ENCODE data around the gene ABCC9. TPM values are rescaled to one million over a fixed set of nuclear protein-coding genes. Genes with fewer than 3 reads are reported as not detected.

ABCC9 gene
- total RNA-seq, 1 donor from 2014 or later = 3.0 TPM

GRCh38 chr12:21865846-21866245 lies 75.4 kb downstream of the ABCC9 start:
- ATAC-seq = no peak

DNA sequence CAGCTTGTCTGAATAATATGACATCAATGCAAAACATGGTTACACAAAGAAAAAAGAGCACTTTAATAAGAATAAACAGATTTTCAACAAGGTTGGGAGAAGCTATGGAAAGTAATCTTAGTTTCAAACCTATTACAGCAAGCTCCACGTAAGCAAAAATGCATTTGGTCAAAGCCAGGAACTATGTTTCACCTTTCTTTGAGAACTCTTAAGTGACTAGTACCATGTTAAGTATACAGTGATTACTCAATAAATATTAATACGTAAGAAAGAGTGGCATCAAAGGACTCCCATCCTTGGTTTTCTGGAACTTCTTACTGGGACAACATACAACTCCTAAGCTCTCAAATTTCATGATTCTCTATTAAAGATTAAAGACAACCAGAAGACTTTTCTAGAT lies 80.7 kb downstream of the ABCC9 start:
- ATAC-seq = no peak

GRCh38 chr12:21860128-21860527 lies 81.1 kb downstream of the ABCC9 start:
- no peak for ATAC-seq

- ATAC-seq = no peak
Measured at GRCh38 chr12:21852251-21852650, 89.0 kb downstream of the ABCC9 start.

DNA sequence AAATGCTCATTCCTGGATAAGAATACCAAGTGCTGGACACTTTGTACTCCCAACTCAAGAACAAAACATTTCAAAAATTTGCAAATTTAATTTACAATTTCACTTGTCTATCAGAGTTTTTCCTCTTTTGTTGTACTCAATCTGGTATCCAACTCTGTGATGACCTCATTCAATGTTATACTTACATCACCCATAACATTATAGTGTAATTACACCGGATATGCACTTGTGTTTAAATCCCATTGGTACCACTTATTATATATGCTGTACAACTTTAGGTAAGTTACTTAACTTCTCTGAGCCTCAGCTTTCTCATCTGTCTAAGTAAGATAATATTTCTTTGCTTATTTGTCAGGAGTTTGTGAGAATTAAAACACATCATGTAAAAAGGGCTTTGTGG lies 90.1 kb downstream of the ABCC9 start:
- ATAC-seq = no peak

DNA sequence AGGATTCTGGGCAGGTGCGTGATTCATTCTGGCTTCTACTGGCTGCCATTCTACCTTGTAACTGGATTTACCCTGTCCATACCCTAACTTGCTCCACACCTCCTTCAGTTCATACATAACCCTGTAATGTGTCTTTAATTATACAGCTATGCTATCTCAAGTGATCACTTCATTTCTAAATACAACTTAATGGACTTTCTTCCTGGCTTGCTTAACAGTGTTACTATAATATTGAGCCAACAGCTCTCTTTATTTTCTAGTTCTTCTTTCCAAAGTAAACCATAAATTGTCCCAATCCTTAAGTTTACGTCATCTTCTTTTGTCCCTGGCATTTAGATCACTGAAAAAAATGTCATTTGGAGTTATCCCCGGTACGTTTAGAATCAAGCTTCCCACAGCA lies 90.8 kb downstream of the ABCC9 start:
- no peak for ATAC-seq

GRCh38 chr12:21849878-21850277 lies 91.3 kb downstream of the ABCC9 start:
- no peak for ATAC-seq

- ATAC-seq = no peak
Measured at GRCh38 chr12:21848192-21848591, 93.0 kb downstream of the ABCC9 start.

DNA sequence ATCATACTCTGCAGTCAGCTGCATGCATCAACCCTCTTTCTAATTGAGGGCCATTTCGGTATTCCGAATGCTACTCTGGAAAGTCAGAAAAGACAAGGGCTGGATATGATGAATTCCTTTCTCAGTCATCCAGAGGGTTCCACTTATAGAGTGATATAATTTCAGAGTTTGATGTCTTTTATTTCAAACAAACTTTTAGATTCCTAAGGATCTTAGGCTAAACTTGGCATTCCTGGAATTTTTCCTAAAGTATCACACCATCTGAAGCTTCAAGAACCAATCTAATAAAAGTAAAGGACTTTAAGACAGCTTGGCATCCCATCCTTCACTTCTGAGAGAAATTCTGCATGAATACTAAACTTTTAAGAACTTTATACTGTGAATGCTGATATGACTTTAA lies 97.4 kb downstream of the ABCC9 start:
- no peak for ATAC-seq

GRCh38 chr12:21839776-21840175 lies 101.5 kb downstream of the ABCC9 start:
- ATAC-seq = no peak

DNA sequence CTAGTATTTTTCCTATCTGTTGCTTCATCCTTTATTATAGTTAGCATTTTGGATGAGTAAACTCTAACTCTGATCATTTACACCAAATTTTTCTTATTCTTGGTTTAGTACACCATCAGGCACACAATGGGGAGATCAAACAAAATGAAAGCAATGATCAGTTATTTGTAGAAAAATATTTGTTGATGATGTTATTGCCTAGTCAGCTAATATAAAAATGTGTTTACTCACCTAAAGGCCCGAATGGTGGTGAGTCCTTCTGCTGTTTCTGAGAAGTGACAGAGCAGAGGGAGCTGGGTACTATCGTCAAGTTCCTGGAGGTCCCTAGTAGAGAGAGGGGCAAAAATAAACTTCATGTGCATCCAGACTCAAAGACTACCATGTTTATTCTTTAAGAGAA lies 103.4 kb downstream of the ABCC9 start:
- no peak for ATAC-seq

- ATAC-seq = no peak
Measured at GRCh38 chr12:21831791-21832344, 109.4 kb downstream of the ABCC9 start.

DNA sequence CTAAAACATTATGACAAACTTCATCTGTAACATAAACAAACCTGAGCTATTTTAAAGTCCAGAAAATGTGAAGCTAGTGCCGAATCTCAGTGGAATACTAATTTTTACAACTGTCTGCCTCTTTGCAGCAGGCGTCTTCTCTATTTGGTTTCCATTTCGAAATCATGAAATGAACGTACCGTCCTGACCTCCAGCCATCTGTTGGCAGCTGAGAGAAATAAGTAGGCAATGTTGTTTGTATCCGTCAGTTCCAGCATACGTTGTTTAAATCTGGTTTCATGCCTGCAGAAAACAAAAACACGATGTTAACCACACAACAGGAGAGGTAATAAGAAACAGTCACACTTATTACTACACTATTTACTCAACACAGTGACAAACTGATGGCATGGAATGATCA lies 112.4 kb downstream of the ABCC9 start:
- ATAC-seq = no peak

DNA sequence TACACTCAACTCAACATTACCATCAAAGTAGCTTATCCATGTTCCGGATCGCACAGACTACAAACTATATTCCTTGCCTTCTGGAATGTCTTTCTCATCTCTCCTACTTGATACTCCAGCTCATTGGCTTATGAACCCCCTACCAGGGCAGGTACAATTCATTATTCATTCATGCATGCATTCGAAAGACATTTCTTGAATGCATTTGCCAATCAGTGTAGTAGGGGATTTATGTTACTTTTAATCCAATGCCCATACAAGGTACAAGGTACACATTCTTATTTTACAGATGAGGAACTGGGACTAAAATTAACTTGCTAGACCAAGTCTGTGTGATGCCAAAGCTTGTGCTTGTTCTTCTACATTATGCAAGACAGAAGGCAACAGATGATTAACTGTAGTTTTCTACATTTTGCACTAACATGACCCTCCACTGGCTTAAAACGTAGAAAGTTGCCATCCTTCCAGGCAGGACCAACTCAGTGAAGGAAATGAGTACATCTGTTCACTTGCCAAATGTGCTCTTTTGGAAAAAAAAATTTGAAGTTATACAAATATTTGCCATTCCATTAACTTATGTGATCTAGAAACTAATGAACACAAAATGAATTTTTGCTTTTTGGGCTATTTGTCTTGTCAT lies 113.0 kb downstream of the ABCC9 start:
- ATAC-seq = no peak

DNA sequence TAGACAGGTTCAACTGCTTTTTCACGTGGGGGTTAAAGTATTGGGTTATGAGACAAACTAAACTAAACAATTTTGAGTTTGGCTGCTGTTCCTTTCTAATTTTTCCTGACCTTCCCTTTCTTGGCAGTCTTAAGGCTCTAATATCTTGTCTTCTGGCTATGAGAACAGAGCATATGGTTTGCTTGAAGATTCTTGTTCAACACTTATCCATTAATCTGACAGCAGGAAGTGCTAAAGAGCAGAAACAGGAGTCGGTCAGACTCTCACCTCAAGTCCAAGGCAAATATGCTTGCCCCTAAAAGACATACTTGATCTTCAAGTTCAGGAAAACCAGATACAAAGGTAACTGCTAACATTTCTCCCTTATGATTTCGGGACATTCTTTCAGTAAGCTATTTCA lies 114.1 kb downstream of the ABCC9 start:
- ATAC-seq = no peak

DNA sequence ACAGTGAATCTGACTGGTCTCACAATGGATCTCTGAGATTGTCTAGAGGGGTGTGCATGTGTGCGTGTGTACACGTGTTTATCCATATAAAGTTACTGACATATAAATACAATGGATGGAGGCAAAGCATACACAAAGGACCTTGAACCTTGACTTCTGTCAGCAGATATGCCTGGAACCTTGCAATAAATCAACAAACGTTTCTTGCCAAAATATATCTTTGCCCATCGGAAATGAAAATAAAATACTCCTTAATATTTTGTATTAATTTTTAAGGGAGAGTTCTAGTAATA lies 114.7 kb downstream of the ABCC9 start:
- no peak for ATAC-seq

DNA sequence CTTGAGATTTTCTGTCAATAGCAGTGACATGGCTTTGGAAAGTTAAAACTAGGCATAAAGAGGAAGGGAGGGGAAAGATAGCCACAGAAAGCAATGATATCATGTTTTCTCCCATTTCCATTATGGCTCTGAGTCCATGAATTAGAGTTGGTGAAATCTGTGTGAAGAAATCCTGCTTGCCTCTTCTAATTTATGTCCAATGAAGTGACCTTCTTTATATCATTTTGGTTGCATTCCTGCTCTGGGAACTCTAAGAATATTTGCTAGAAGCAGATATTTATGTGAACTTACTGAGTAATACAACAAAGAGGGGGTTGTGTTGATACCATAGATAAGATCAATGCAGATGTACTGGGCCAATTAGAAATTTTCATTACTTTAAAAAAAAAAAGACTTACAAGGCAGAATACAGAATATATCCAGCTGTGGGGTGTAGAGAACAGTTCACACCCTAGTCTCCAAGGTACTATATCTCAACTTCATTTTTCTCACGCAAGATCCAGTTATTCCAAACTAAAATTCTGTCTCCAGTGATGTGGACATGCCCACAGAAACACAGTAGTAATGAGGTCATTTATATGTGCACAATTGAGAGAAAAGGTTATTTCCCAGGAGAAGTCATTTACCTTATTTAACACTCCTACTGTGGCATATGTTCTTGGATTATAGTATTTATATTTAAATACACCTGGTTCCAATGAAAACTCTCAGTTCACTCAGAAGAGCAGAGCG lies 115.2 kb downstream of the ABCC9 start:
- no peak for ATAC-seq

- no peak for ATAC-seq
Measured at GRCh38 chr12:21823581-21823980, 117.6 kb downstream of the ABCC9 start.

DNA sequence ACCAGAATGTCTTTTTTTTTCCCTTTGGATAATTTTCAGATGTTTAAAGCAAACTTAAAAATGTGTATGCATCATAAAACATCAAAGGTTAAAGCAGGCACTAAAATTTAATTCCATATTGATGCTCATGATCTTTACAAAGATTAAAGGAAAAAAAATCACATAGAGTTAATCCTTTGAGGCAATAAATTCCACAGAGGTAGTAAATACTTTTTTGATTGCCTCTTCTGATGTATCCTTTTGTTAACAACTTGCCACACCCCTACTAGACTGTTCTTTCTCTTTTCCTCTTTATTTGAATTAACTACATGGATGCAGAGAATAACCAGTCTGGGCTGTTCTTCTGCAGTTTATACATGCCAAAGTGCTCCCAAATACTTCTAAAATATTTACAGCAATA lies 121.5 kb downstream of the ABCC9 start:
- no peak for ATAC-seq

GRCh38 chr12:21819236-21819635 lies 122.0 kb downstream of the ABCC9 start:
- ATAC-seq = no peak

DNA sequence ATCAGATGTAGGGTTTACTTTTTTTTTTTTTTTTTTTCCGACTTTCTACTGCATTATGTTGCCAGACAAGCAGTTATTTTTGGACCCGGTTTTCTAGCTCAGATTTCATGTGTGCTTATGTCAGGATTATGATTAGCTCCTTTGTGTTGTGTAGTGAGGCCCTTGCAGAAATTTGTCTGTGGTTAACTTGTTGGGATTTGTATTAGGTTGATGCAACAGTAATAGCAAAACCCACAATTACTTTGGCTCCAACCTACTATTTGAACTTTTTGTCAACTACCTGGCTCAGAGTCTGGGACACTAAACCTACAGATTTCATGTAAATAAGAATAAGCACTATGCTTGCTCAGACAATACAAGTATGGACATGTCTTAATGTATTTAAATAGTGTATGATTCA lies 122.6 kb downstream of the ABCC9 start:
- ATAC-seq = peak; percentile 57

GRCh38 chr12:21815306-21816062 lies 125.7 kb downstream of the ABCC9 start:
- ATAC-seq = no peak

- ATAC-seq = no peak
Measured at GRCh38 chr12:21814814-21815213, 126.4 kb downstream of the ABCC9 start.

DNA sequence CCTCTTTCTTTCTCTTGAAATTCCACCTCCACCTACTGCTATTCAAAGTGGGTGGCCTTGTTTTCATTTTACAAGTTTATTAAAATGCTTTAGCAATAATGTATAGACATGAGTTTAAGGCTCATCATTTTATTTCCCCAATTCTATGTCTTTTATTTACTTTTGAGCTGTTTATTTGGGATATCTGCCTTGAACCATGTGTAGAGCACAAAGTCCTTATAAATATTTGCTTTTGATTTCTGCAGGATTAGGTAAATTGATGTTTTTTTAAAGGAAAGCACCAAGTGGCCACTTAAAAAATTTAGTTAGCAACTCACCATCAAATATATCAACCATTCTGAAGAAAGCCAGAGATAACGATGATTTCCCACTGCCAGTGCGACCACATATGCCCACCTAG lies 126.9 kb downstream of the ABCC9 start:
- ATAC-seq = no peak
